Right lobe of liver (tissue), 4 donors: ENCODE measurements around the gene OSBPL2.

Source experiments
- CTCF ChIP-seq, 4 donors: fragments of 200-600 bp in 3 of 4; fragments of 450-650 bp in 1 of 4; IDR thresholded peaks; one replicate each; pipeline versions ENCODE4 v1.5.1 to v1.8.0; 2016 to 2022; ENCODE audit warnings: antibody characterized with exemption in 4 of 4, mild to moderate bottlenecking in 2 of 4
- POLR2A ChIP-seq: fragments of 450-650 bp; IDR thresholded peaks from one replicate; pipeline ENCODE4 v1.6.1; 2017; ENCODE audit warnings: antibody characterized with exemption, mild to moderate bottlenecking
- donor health status: DM: no; HTN: no; CAD: no.
- donor health status: DM: no; HTN: no; CAD: no.
- donor health status: DM: no; HTN: yes; CAD: no.

GRCh38 chr20:62331347-62331746, 93.0 kb downstream of the OSBPL2 start:
- TF ChIP-seq CTCF (IDR thresholded peaks at IDR 0.05) (no peak), POLR2A (no peak)
